ENCODE data around the gene ANKRD11.
A peak's percentile ranks its signal among the peaks of the same experiment; 100 is the strongest.

The ANKRD11 gene

DNA sequence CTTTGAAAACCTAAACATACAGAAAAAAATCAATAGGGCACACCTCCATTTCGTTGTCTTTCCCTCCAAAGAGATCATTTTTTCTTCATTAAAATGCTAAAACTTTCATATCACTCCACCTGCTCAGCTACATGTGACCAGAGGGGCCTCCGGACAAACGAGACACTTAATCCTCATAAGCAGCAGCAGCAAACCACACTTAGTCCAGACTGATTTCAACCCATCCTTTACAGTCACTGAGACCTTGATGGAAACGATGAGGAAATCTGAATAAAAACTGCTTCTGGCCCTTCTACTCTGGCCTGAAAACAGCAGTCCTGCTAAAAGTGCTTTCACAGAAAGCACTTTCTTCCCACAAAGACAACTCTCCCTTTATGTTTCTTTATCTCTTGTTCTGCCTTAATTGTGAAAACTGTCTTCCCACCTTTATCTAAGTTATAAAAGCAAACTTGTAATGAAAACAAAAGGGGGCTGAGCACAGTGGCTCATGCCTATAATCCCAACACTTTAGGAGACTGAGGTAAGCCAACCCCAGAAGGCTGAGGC is 4.6 kb downstream of the ANKRD11 start:
- H4K12ac ChIP-seq (ENCODE audit: low read depth, low read length): no peak overlapping the region
- H3K9ac ChIP-seq (ENCODE audit: low read length): no peak overlapping the region
- H3K27ac ChIP-seq (ENCODE audit: low read depth, low read length): no peak overlapping the region
- H3K9me3 ChIP-seq (ENCODE audit: insufficient read depth, low read depth, low read length): no peaks in the 10 kb centered on the region
- H3K18ac ChIP-seq (ENCODE audit: low read length): no peak overlapping the region
- WGBS (ENCODE audit: extremely low coverage, insufficient coverage, insufficient read length): no CpG with 5 or more reads among the region's 4 CpGs
- no peak overlapping the region for H4K8ac ChIP-seq (ENCODE audit: low read depth, low read length)
- peak overlapping the region; percentile 85 for H3K4ac ChIP-seq (ENCODE audit: low read depth, low read length)
- H3K14ac ChIP-seq (ENCODE audit: low read length): no peak overlapping the region
- H3K4me3 ChIP-seq (ENCODE audit: low read depth, low read length): no peak overlapping the region
- H3K36me3 ChIP-seq (ENCODE audit: control insufficient read depth in 1 of 2, insufficient read depth in 2 of 2, low read length in 2 of 2): peaks cover 0 to 6% of the 10 kb centered on the region in 2 experiments
- no peak overlapping the region for H2AK5ac ChIP-seq (ENCODE audit: low read length)
- H2BK5ac ChIP-seq (ENCODE audit: low read depth, low read length, poor library complexity): no peak overlapping the region
- no peak overlapping the region for H2BK12ac ChIP-seq (ENCODE audit: low read length)
- peaks cover 4% of the 10 kb centered on the region for H3K79me1 ChIP-seq (ENCODE audit: low read length)
- peaks cover 4 to 12% of the 10 kb centered on the region in 2 experiments for H3K4me1 ChIP-seq (ENCODE audit: control insufficient read depth in 1 of 2, insufficient read depth in 2 of 2, low read length in 2 of 2)
- H3K79me2 ChIP-seq (ENCODE audit: control insufficient read depth, insufficient read depth, low read length, poor library complexity): peaks cover 39% of the 10 kb centered on the region
- no peak overlapping the region for H3K23ac ChIP-seq (ENCODE audit: low read length)
- no peak overlapping the region for H4K91ac ChIP-seq (ENCODE audit: low read depth, low read length)
- H3K27me3 ChIP-seq (ENCODE audit: insufficient read depth, low read length): no peaks in the 10 kb centered on the region
- no peak overlapping the region for H2AFZ ChIP-seq (ENCODE audit: insufficient read depth, low read length, poor library complexity)
- no peak overlapping the region for H3K4me2 ChIP-seq (ENCODE audit: low read length)
- no peak for DNase-seq
- H2BK120ac ChIP-seq (ENCODE audit: insufficient read depth, low read length, poor library complexity): no peak overlapping the region

DNA sequence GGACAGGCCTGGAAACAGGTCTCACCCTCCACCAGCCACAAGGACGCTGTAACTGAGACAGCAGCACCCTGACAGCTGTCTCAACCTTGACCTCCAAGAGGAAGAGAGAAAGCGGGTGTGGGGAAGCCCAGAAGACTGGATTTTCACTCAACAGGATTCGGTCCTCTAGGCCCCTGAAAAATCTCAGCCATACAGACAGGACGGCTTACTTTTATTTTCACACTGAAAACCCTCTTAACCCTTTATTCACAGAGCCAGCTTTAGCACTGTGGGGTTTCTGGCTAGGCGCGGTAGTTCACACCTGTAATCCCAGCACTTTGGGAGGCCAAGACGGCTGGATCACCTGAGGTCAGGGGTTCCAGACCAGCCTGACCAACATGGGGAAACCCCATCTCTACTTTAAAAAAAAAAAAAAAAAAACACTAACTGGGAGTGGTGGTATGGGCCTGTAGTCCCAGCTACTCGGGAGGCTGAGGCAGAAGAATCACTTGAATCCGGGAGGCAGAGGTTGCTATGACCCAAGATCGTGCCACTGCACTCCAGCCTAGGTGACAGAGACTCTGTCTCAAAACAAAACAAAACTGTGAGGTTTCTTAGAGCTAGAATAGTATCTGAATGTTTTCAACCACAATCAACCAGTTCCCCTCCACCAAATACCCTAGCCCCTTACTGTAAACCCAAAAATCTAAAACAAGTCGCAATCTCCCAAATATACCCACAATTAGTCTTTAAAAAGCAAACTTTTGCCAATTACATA is 5.3 kb downstream of the ANKRD11 start:
- no peak overlapping the region for H2AFZ ChIP-seq (ENCODE audit: insufficient read depth, low read length, poor library complexity)

DNA sequence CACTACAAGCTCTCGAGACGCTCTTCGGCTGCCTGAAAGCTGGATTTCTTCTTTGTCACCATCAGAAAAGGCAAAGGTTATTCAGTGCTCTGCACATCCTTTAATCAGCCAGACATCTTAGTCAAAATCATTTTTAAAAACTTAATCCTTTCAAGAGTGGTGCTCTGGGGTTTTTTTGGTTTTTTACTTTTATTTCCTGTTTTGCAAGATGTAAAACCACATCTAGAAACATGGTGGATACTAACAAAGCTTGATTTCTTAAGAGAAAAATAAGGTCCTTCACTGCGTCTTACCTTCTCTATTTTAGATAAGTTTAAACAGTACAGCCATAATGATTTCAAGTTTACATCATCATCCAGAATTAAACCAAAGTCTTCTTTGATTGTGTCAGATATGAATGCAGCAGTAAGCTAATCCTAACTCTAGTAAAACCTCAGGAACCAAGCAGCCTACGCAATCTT is 6.3 kb downstream of the ANKRD11 start:
- Histone ChIP-seq H2AFZ (ENCODE audit: insufficient read depth, low read length, poor library complexity) (no peak overlapping the region), H4K8ac (ENCODE audit: low read depth, low read length) (no peak overlapping the region), H3K79me2 (ENCODE audit: control insufficient read depth, insufficient read depth, low read length, poor library complexity) (peaks cover 38% of the 10 kb centered on the region), H3K9me3 (ENCODE audit: insufficient read depth, low read depth, low read length) (no peaks in the 10 kb centered on the region), H2BK5ac (ENCODE audit: low read depth, low read length, poor library complexity) (no peak overlapping the region), H2BK12ac (ENCODE audit: low read length) (no peak overlapping the region), H3K4me1 (ENCODE audit: control insufficient read depth in 1 of 2, insufficient read depth in 2 of 2, low read length in 2 of 2) (peaks cover 5 to 13% of the 10 kb centered on the region in 2 experiments), H3K4me2 (ENCODE audit: low read length) (no peak overlapping the region), H2BK120ac (ENCODE audit: insufficient read depth, low read length, poor library complexity) (no peak overlapping the region), H3K14ac (ENCODE audit: low read length) (no peak overlapping the region), H3K36me3 (ENCODE audit: control insufficient read depth in 1 of 2, insufficient read depth in 2 of 2, low read length in 2 of 2) (peaks cover 0 to 6% of the 10 kb centered on the region in 2 experiments), H4K12ac (ENCODE audit: low read depth, low read length) (no peak overlapping the region), H3K9ac (ENCODE audit: low read length) (no peak overlapping the region), H3K27me3 (ENCODE audit: insufficient read depth, low read length) (no peaks in the 10 kb centered on the region), H3K23ac (ENCODE audit: low read length) (no peak overlapping the region), H3K4ac (ENCODE audit: low read depth, low read length) (peak overlapping the region; percentile 82), H2AK5ac (ENCODE audit: low read length) (no peak overlapping the region), H4K91ac (ENCODE audit: low read depth, low read length) (no peak overlapping the region), H3K79me1 (ENCODE audit: low read length) (no peaks in the 10 kb centered on the region), H3K27ac (ENCODE audit: low read depth, low read length) (no peak overlapping the region), H3K18ac (ENCODE audit: low read length) (no peak overlapping the region), H3K4me3 (ENCODE audit: low read depth, low read length) (no peak overlapping the region)
- DNase-seq: no peak
- WGBS (ENCODE audit: extremely low coverage, insufficient coverage, insufficient read length): no CpG with 5 or more reads among the region's 5 CpGs

More for the DNA sequence above, 5.3 kb downstream of the ANKRD11 start:
- H3K36me3 ChIP-seq (ENCODE audit: control insufficient read depth in 1 of 2, insufficient read depth in 2 of 2, low read length in 2 of 2): peaks cover 0 to 6% of the 10 kb centered on the region in 2 experiments
- no peak overlapping the region for H2AK5ac ChIP-seq (ENCODE audit: low read length)
- no peak overlapping the region for H3K23ac ChIP-seq (ENCODE audit: low read length)
- no peak overlapping the region for H3K4me2 ChIP-seq (ENCODE audit: low read length)
- peaks cover 42% of the 10 kb centered on the region for H3K79me2 ChIP-seq (ENCODE audit: control insufficient read depth, insufficient read depth, low read length, poor library complexity)
- H3K18ac ChIP-seq (ENCODE audit: low read length): no peak overlapping the region
- H4K91ac ChIP-seq (ENCODE audit: low read depth, low read length): no peak overlapping the region
- no peak overlapping the region for H4K8ac ChIP-seq (ENCODE audit: low read depth, low read length)
- H2BK120ac ChIP-seq (ENCODE audit: insufficient read depth, low read length, poor library complexity): no peak overlapping the region
- H3K9ac ChIP-seq (ENCODE audit: low read length): no peak overlapping the region
- H3K4me3 ChIP-seq (ENCODE audit: low read depth, low read length): no peak overlapping the region
- no peak overlapping the region for H2BK5ac ChIP-seq (ENCODE audit: low read depth, low read length, poor library complexity)
- peaks cover 4% of the 10 kb centered on the region for H3K79me1 ChIP-seq (ENCODE audit: low read length)
- H3K4me1 ChIP-seq (ENCODE audit: control insufficient read depth in 1 of 2, insufficient read depth in 2 of 2, low read length in 2 of 2): peaks cover 4 to 12% of the 10 kb centered on the region in 2 experiments
- no peak for DNase-seq
- H3K14ac ChIP-seq (ENCODE audit: low read length): no peak overlapping the region
- peak overlapping the region; percentile 66 for H3K4ac ChIP-seq (ENCODE audit: low read depth, low read length)
- no peak overlapping the region for H4K12ac ChIP-seq (ENCODE audit: low read depth, low read length)
- H2BK12ac ChIP-seq (ENCODE audit: low read length): no peak overlapping the region
- no peaks in the 10 kb centered on the region for H3K9me3 ChIP-seq (ENCODE audit: insufficient read depth, low read depth, low read length)
- 100% methylated on average over 1 of the region's 11 CpGs for WGBS (ENCODE audit: extremely low coverage, insufficient coverage, insufficient read length)
- no peaks in the 10 kb centered on the region for H3K27me3 ChIP-seq (ENCODE audit: insufficient read depth, low read length)
- no peak overlapping the region for H3K27ac ChIP-seq (ENCODE audit: low read depth, low read length)

DNA sequence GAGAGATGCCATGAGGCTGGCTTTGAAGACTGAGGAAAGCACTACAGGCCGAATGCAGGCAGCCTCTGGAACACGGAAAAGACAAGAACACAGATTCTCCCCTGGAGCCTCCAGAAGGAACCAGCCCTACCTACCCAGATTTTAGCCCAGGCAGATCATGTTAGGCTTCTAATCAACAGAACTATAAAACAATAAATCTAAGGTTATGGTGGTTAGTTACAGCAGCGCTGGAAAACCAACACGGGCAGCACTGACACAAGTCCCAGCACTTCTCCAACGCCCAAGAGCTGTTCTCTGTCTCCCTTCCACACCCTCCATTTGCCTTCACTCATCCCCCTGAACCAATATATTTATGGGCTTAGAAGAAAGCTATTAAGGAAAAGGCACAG is 7.5 kb downstream of the ANKRD11 start:
- Histone ChIP-seq H2BK5ac (ENCODE audit: low read depth, low read length, poor library complexity) (no peak overlapping the region), H3K4me1 (ENCODE audit: control insufficient read depth in 1 of 2, insufficient read depth in 2 of 2, low read length in 2 of 2) (peaks cover 11 to 17% of the 10 kb centered on the region in 2 experiments), H3K23ac (ENCODE audit: low read length) (no peak overlapping the region), H3K18ac (ENCODE audit: low read length) (no peak overlapping the region), H4K8ac (ENCODE audit: low read depth, low read length) (no peak overlapping the region), H4K12ac (ENCODE audit: low read depth, low read length) (no peak overlapping the region), H3K14ac (ENCODE audit: low read length) (no peak overlapping the region), H3K4ac (ENCODE audit: low read depth, low read length) (peak overlapping the region; percentile 85), H3K79me1 (ENCODE audit: low read length) (no peaks in the 10 kb centered on the region), H2AFZ (ENCODE audit: insufficient read depth, low read length, poor library complexity) (no peak overlapping the region), H3K27me3 (ENCODE audit: insufficient read depth, low read length) (no peaks in the 10 kb centered on the region), H2BK12ac (ENCODE audit: low read length) (no peak overlapping the region), H2BK120ac (ENCODE audit: insufficient read depth, low read length, poor library complexity) (no peak overlapping the region), H3K36me3 (ENCODE audit: control insufficient read depth in 1 of 2, insufficient read depth in 2 of 2, low read length in 2 of 2) (peaks cover 0 to 6% of the 10 kb centered on the region in 2 experiments), H3K9me3 (ENCODE audit: insufficient read depth, low read depth, low read length) (no peaks in the 10 kb centered on the region), H3K27ac (ENCODE audit: low read depth, low read length) (no peak overlapping the region), H3K4me2 (ENCODE audit: low read length) (no peak overlapping the region), H3K4me3 (ENCODE audit: low read depth, low read length) (no peak overlapping the region), H3K79me2 (ENCODE audit: control insufficient read depth, insufficient read depth, low read length, poor library complexity) (peaks cover 42% of the 10 kb centered on the region), H2AK5ac (ENCODE audit: low read length) (no peak overlapping the region), H3K9ac (ENCODE audit: low read length) (no peak overlapping the region), H4K91ac (ENCODE audit: low read depth, low read length) (no peak overlapping the region)
- no CpG with 5 or more reads among the region's 5 CpGs for WGBS (ENCODE audit: extremely low coverage, insufficient coverage, insufficient read length)
- DNase-seq: no peak

Measured in trophoblast cell (in vitro differentiated cells and primary cell).